ENCODE measurements around the gene MDN1.
"Not testable (repeated sequence)": the region's sequence is repeated elsewhere in the genome, so short reads cannot be mapped to it uniquely, and the experiment has no call there.

Gene MDN1

DNA sequence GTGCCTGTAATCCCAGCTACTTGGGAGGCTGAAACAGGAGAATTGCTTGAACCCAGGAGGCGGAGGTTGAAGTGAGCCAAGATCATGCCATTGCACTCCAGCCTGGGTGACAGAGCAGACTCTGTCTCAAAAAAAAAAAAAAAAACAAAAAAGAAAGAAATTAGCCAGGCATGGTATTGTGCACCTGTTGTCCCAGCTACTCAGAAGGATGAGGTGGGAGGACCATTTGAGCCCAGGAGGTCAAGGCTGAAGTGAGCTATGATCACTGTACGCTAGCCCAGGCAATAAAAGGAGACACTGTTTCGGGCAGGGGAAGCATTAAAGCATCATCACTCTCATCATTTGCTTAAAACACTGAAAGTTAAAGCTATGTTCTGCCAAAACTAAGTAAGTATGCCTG is 6.2 kb downstream of the MDN1 start:
- DNase-seq (ENCODE audit: low read depth in 2 of 2), result not testable (repeated sequence)

DNA sequence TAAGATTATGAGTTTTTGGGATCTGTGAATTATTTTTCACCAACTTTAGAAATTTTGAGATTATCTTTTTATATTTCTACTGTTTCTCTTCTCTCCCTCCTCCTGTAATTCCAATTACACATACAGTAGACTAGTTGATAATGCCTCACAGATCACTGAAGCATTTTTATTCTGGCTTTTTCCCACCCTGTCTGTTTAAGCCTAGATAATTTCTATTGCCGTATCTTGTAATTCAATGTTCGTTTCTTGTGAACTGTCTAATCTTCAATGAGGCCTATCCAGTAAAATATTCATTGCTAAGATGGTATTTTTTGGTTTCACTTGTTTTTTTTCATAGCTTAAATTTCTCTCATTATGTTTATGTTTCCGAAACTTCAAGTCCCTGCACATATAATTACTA is 12.0 kb downstream of the MDN1 start:
- no peak for DNase-seq (ENCODE audit: low read depth in 2 of 2)

DNA sequence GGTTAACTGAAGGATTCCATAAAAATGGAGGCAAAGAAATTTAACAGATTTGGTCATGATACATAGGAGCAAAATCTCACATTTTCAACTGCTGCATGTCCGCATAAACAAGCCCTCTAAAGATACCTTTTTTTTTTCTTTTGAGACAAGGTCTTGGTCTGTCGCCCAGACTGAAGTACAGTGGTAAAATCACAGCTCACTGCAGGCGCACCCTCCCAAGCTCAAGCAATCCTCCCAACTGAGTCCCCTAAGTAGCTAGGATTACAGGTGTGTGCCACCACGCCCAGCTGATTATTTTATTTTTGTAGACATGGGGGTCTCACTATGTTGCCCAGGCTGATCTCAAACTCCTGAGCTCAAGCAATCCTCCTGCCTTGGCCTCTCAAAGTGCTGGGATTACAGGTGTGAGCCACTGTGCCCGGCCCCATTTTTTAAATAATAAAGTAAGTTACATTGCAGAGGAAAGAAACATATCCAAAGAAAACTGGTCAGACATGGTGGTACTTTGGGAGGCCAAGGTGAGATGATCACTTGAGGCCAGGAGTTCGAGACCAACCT is 13.7 kb downstream of the MDN1 start:
- no peak for DNase-seq (ENCODE audit: low read depth in 2 of 2)

DNA sequence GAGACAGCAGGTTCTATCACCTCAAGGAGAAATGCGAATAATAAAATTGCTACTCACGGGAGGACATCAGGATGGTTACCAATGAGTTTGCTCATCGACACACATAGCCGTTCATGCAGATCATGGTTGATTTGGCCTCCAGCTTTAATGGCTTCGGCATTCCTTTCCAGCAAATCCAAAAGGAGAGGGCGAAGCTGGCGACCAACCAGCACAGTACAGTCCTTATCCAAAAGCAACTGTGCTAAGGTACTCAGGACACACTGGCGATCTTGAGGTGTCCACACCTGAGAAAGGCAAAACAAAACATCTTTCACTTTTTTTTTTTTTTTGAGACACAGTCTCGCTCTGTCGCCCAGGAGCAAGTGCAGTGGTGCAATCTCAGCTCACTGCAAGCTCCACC is 16.3 kb downstream of the MDN1 start:
- DNase-seq (ENCODE audit: low read depth in 2 of 2), result no peak

DNA sequence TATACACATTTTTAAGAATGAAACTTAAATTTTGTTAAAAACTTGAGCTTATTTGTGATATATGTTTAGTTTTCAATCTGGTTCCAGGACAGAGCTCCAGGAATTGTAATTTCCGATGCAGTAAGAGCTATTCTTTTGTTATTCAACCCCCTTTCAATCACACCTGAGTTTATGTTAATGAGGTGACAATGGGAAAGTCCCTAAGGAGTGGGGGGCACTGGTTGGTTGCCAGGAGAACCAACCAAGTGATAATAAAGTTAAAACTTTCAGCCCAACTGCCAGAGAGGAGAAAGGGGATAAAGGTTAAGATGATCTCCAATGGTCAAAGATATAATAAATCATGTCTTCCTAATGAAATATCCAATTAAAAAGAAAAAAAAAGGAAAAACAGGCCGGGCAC is 19.8 kb downstream of the MDN1 start:
- DNase-seq (ENCODE audit: low read depth in 2 of 2), result no peak

DNA sequence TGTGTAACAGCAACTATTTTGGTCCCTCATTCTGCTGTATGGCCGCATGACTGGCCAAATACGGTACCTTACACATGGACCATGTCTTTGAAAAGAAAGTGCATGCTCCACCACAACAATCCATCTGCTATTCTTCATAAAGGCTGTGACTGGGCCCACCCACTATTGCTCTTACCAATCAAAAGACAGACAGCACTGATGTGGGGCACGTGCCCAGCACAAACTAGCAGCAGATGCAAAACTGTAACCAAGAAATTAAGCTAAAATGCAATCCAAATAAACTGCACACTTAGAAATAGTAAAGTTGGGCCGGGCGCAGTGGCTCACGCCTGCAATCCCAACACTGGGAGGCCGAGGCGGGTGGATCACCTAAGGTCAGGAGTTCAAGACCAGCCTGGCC is 20.5 kb downstream of the MDN1 start:
- DNase-seq (ENCODE audit: low read depth in 2 of 2), result no peak

DNA sequence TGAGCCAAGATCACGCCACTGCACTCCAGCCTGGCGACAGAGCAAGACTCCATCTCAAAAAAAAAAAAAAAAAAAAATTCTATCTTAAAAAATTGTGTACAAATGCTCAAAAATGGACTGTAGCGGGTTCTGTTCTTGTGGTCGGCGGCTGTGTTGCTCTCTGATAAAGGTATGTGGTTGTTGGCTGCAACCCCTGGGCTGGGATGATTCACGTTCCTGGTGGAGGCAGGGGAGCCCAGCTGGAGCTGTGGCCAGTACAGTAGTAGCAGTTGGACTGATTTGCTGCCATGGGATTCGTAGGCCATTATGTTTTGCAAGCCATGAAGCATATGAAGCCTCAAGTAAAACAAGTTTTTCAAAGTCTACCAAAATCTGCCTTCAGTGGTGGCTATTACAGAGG is 22.3 kb downstream of the MDN1 start:
- DNase-seq (ENCODE audit: low read depth in 2 of 2), result no peak

DNA sequence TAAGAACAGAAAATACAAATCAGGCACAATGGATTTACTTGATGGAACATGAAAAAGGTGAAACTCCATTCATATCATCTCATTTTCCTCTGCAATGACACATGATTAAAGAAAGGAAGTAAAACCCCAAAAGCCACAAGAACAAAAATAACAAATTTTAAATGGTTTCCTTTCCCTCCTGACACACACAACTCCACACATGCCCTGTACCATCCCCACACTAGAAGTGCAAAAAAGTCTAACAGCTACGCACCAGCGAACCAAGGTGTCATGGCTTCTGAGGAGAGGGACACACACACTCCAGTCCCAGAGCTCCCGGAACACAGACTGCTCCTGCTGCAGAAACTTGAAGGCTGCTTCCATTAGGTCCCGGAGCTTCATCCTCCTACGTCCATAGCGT is 25.3 kb downstream of the MDN1 start:
- no peak for DNase-seq (ENCODE audit: low read depth in 2 of 2)

DNA sequence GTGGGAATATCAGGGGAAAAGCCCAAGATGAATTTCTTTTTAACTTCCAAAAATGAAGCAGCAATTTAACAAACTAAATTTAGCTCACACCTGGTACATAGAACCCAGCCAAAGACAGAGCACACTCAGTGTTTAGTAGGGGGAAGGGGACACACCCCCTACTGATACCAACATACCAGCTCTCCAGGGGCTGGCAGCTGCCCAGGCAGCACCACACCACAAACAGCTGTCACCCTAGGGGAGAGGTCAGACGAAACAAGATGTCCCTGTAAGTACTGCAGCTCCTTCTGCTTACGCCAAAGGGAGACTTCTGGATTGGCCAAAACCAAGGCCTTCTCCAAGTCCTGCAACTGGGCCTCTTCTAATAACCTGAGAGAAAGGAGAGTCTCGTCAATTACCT is 26.0 kb downstream of the MDN1 start:
- DNase-seq (ENCODE audit: low read depth in 2 of 2), result no peak

DNA sequence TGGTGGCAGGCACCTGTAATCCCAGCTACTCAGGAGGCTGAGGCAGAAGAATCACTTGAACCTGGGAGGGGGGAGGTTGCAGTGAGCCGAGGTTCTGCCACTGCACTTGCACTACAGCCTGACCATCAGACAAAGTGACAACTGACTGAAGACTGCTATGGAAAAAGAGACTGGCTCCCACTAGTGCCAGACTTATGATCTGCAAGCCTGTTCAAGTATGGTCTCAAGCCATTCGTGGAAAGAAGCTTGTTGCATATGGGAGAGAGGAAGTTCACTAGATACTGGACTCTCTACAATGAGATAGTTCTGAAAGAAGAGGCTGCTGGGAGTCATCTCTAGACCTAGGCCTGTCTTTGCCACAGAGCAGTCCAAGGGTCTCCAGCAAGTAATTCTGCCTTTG is 26.7 kb downstream of the MDN1 start:
- no peak for DNase-seq (ENCODE audit: low read depth in 2 of 2)

DNA sequence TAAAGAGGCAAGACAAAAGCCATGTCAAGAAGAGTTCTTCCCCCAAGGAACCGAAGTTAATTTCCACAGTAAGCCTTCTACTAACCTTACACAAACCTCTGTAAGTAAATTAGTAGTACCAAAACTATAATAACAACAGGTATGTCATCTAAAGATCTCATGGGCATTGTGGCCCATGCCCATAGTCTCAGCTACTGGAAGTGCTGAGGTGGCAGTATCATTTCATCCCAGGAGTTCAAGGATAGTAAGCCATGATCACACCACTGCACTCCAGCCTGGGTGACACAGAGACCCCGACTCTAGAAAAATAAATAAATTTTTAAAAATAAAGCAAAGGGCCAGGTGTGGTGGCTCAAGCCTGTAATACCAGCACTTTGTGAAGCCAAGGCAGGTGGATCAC is 29.2 kb downstream of the MDN1 start:
- no peak for DNase-seq (ENCODE audit: low read depth in 2 of 2)

DNA sequence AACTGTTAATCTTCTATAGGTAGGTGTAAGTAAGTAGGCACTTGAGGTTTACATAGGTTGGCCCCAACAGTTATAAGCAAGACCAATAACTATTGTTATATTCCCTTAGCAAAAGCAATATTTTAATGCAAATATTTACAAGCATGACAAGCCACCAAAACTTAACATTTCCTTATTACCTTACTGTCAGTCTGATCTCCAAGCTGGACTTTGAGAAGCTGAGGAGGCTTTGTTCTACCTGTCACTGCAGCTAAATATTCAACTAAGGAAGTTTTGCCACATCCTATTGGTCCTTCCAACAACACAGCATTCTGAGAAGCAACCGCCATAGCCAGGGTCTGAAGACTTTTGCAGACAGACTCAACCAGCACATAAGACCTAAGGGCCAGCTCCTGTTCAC is 29.6 kb downstream of the MDN1 start:
- DNase-seq (ENCODE audit: low read depth in 2 of 2), result no peak

DNA sequence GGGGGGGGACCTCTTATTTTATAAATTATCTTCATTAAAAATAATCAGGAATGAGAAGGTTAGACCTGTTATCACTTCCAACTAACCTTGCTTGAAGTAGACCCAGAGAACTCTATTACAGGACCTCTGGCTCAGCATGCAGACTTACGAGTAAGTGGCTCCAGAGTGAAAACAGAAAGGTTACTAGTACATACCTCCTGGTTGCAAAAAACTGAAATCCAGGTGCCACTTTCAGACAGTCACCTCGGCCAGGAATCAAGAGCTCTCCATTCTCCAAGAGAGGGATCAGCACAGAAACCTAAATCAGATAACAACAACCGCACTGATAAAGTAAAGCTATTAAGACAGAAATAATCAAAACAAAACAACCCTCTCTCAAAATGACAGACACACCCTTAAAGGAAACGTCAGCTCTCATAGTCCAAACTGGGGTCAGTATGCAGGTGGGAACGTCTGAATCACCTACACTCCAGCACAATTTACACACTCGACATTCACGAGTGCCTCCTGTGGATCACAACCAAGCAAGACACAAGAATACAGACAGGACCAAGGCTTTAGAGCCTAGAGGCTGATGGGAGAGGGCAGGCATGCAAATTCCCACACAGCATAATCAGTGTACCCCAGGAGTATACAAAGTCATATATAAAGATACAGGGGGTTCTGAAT is 31.8 kb downstream of the MDN1 start:
- no peak for DNase-seq (ENCODE audit: low read depth in 2 of 2)

DNA sequence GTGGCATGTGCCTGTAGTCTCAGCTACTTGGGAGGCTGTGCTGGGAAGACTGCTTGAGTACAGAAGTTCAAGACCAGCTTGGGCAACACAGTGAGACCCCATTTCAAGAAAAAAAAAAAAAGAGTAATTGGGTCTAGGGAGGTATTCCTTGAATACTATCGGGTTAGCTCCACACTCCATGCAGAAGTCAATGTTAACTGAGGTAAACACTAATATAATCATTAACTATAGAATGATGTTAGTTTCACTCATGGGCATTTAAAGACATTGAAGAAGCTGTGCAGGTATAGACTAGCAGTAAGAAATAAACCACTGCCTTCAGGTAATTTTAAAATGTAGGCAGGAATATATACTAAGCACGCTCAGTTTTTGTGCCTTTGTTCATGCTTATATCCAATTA is 32.6 kb downstream of the MDN1 start:
- DNase-seq (ENCODE audit: low read depth in 2 of 2), result no peak

DNA sequence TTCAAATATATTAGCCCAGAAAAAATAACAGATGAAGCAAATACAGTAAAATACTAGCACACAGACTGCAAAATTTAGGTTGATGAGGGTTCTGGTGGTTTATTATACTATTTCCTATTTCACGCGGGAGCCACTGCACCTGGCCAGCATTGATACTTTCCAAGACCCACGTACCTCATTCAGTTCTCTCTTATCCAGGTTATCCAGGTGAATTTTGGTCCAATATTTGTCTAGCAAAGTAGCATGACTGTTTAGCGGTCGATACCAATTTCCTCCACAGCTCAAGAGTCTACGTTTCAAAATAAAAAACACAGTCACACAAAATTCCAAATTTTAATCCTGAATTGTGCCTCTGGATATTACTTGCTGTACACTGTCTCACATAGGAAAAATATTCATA is 34.8 kb downstream of the MDN1 start:
- DNase-seq (ENCODE audit: low read depth in 2 of 2), result no peak

DNA sequence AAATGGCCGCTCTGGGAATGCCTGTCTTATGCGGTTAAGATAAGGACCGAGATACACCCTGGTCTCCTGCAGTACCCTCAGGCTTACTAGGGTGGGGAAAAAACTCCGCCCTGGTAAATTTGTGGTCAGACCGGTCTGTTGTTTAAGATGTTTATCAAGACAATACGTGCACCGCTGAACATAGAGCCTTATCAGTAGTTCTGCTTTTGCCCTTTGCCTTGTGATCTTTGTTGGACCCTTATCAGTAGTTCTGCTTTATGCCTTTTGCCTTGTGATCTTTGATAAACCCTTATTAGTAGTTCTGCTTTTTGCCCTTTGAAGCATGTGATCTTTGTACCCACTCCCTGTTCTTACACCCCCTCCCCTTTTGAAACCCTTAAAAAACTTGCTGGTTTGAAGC is 36.3 kb downstream of the MDN1 start:
- DNase-seq (ENCODE audit: low read depth in 2 of 2), result not testable (repeated sequence)

DNA sequence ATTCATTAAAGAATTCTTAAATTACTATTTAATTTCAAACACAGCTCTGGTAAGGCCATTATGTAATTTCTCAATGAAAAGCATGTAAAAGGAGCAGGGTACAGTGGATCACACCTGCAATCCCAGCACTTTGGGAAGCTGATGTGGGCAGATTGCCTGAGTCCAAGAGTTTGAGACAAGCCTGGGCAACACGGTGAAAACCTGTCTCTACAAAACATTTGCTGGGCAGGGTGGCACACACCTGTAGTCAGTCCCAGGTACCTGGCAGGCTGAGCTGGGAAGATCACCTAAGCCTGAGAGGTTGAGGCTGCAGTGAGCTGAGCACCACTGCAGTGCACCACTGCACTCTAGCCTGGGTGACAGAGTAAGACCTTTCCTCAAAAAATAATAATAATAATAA is 37.4 kb downstream of the MDN1 start:
- no peak for DNase-seq (ENCODE audit: low read depth in 2 of 2)

DNA sequence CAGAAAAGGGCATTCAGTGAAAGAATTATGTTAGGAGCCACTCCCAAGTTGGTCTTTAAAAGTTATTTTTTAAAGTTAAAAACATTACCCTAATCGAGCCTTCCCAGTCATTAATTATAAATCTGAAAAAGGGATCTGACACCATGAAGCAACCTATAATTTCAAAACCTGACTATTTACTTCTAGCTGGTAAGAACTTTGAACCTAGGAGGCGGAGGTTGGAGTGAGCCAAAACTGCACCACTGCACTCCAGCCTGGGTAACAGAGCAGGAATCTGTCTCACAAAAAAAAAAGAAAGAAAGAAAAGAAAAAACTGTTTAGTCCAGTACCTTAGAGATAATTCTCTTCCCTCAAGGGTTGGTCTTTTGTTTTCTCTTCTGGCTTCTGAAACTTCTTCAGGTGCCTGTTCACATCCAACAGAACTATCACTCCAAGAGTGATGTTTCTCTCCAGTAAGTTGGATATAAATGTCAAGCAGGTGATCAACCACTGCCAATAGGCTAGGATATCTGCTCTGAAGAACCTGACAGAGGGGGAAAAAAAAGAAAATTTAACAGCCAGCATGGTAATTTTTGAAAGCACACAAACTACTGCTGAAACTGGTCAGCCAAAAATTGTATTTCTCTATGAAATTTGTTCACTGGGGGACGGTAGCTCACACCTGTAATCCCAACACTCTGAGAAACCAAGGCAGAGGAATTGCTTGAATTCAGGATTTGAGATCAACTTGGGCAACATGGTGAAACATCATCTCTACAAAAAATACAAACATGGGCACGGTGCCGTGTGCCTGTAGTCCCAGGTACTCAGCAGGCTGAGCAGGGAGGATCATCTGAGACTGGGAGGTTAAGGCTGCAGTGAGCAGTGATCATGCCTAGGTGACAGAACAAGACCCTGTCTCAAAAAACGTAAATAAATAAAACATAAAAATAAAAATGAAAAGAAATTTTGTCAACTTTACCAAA is 38.2 kb downstream of the MDN1 start:
- no peak for DNase-seq (ENCODE audit: low read depth in 2 of 2)

DNA sequence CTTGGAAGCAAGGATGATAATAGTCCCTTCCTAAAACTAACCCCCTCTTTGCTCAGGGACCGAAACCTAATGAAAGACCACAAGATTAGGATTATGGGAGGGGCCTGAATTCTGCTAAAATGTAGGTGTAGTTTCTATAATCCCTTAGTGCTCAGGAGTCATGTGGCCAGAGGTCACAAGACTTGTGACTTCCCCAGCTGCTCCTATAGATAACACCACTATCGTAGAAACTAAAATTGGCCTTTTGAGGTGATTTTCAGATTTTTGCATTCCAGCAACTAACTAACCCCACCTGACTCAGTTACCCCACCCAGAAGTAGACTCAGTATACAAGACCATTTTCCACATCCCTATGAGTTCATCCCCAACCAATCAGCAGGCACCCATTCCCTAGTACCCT is 42.1 kb downstream of the MDN1 start:
- DNase-seq (ENCODE audit: low read depth in 2 of 2), result no peak

DNA sequence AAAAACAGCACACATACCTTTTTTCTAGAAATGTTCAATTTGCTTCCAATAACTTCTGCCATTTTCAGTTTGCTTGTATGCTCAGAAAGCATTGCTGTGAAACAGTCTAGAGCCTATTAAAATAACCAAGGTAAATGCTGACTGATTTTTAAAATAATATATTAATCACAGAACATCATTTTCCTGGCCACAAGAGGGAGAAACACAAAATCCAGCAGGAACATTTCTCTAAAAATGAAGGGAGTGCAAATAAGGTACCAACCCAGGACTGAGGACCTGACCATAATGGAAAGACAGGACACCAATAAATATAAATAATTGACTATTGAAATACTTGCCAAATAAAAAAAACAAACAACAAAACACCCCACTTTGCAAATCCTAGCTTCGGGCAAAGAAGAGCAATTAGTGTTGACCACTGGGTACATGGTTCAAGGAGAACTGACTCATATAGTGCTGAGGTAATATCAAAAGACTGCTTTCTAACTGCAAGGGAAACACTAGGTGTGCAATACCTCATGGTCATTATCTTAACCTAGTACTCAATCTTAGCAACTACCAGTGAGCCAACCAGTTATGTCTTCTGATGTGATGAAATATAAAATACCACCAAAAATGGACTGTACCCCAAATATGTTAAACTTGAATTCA is 42.9 kb downstream of the MDN1 start:
- DNase-seq (ENCODE audit: low read depth in 2 of 2), result no peak

DNA sequence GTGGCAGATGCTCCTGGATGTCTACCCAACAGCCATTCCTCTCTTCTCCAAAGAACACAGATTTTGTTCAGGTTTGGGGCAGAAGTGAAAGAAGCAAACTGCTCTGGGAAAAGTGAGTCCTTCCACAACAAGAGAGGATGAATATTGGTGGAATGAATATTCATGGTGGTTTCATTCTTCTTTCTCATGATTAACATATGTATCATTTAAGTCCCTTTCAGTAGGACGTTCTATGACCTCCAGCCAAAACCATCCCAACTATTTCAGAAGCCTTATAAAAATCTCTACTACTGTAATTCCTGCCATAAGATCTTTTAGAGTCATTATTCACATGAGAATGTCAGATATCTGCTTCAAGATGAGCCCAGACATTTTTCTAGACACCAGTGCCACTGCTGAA is 44.4 kb downstream of the MDN1 start:
- DNase-seq (ENCODE audit: low read depth in 2 of 2), result no peak

DNA sequence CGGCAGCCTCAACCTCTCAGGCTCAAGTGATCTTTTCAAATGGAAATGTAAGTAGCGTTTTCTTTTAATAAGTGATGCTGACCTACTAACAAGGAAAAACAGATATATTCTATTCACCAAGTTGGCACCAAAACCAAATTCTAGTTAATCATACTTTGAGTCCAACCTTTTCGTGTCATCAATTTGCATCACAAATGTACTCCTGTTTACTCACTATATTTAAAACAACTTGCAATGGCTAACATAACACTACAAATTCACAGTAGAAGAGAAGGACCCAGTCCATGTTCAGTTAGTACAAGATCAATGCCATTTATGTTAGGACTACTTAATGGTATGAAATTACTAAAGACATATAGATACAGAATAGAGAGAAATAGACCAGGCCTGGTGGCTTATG is 50.0 kb downstream of the MDN1 start:
- DNase-seq (ENCODE audit: low read depth in 2 of 2), result no peak

DNA sequence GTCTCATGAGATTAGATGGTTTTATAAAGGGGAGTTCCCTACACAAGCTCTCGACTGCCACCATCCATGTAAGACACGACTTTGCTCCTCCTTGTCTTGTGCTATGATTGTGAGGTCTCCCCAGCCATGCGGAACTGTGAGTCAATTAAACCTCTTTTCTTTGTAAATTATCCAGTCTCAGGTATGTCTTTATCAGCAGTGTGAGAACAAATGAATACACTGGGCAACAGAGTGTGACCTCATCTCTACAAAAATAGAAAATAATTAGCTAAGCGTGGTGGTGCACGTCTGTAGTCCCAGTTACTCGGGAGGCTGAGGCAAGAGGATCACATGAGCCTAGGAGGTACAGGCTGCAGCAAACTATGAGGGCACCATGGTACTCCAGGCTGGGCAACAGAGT is 51.3 kb downstream of the MDN1 start:
- no peak for DNase-seq (ENCODE audit: low read depth in 2 of 2)

All from activated CD4-positive, alpha-beta T cell treated with anti-CD3 and anti-CD28 coated beads for 24 hours (primary cell).